ENCODE results near the gene DHTKD1.

GRCh38 chr10:12150163-12150562 lies 81.4 kb downstream of the DHTKD1 start:
- no peak for TF ChIP-seq CTCF (conservative IDR thresholded peaks at IDR 0.05; ENCODE audit: low read depth in 2 of 2)
- no peak for TF ChIP-seq EZH2 (IDR thresholded peaks at IDR 0.05; ENCODE audit: low read depth, unreplicated experiment)
- TF ChIP-seq POLR2AphosphoS5 (IDR thresholded peaks at IDR 0.05; ENCODE audit: low read depth) = no peak
- TF ChIP-seq REST (IDR thresholded peaks at IDR 0.05; ENCODE audit: unreplicated experiment) = no peak
- no peak for TF ChIP-seq EZH2phosphoT487 (IDR thresholded peaks at IDR 0.05; ENCODE audit: unreplicated experiment)
- TF ChIP-seq ZNF462 (CRISPR knock-in tag; IDR thresholded peaks at IDR 0.05) = no peak
- no peak for TF ChIP-seq JUNB (IDR thresholded peaks at IDR 0.05; ENCODE audit: unreplicated experiment)
- no peak for TF ChIP-seq CREB1 (CRISPR knock-in tag; IDR thresholded peaks at IDR 0.05; ENCODE audit: low read depth)
- no peak for TF ChIP-seq STAT1 (IDR thresholded peaks at IDR 0.05; ENCODE audit: unreplicated experiment)
- no peak for TF ChIP-seq ZNF331 (CRISPR knock-in tag; IDR thresholded peaks at IDR 0.05; ENCODE audit: low read depth)
- no peak for TF ChIP-seq ETS1 (IDR thresholded peaks at IDR 0.05)
- TF ChIP-seq ZNF114 (CRISPR knock-in tag; IDR thresholded peaks at IDR 0.05) = no peak
- TF ChIP-seq NANOG (IDR thresholded peaks at IDR 0.05; ENCODE audit: borderline replicate concordance) = no peak

All from GM23338 (cell line).